GM15510 (cell line): Measurements from ENCODE around the gene AP4B1.

ENCODE experiments used
- POLR2A ChIP-seq: IDR thresholded peaks from 3 replicates; pipeline ENCODE4 v1.6.1; 2011; ENCODE audit warnings: borderline replicate concordance; ENCODE audit not compliant: insufficient read length; ENCODE audit errors: extremely low read depth

Gene AP4B1

GRCh38 chr1:113935970-113936369 lies 31.4 kb upstream of the AP4B1 start:
- TF ChIP-seq POLR2A, result no peak

GRCh38 chr1:113935176-113935575 lies 30.6 kb upstream of the AP4B1 start:
- no peak for TF ChIP-seq POLR2A

GRCh38 chr1:113934511-113935055 lies 30.0 kb upstream of the AP4B1 start:
- no peak for TF ChIP-seq POLR2A

GRCh38 chr1:113934006-113934405 lies 29.4 kb upstream of the AP4B1 start:
- TF ChIP-seq POLR2A, result no peak

- no peak for TF ChIP-seq POLR2A
These were observed 26.9 kb upstream of the AP4B1 start for GRCh38 chr1:113931451-113931851.

GRCh38 chr1:113930499-113931161 lies 26.0 kb upstream of the AP4B1 start:
- no peak for TF ChIP-seq POLR2A

GRCh38 chr1:113929750-113930498 lies 25.3 kb upstream of the AP4B1 start:
- TF ChIP-seq POLR2A, result no peak

GRCh38 chr1:113928941-113929749 lies 24.5 kb upstream of the AP4B1 start, which contains the start of gene HIPK1:
TSS of gene HIPK1 (plus strand) at chr1:113929324.
- TF ChIP-seq POLR2A, result peak; percentile 78

- TF ChIP-seq POLR2A, result peak; percentile 14
These were observed 23.8 kb upstream of the AP4B1 start for GRCh38 chr1:113928187-113928930.

GRCh38 chr1:113924473-113924872 lies 19.9 kb upstream of the AP4B1 start:
- no peak for TF ChIP-seq POLR2A

GRCh38 chr1:113922957-113923356 lies 18.4 kb upstream of the AP4B1 start:
- no peak for TF ChIP-seq POLR2A

GRCh38 chr1:113918243-113918642 lies 13.6 kb upstream of the AP4B1 start:
- no peak for TF ChIP-seq POLR2A

- no peak for TF ChIP-seq POLR2A
These were observed 12.9 kb upstream of the AP4B1 start for GRCh38 chr1:113917400-113918082.

GRCh38 chr1:113916974-113917373 lies 12.4 kb upstream of the AP4B1 start:
- TF ChIP-seq POLR2A, result no peak
